Endothelial cell (in vitro differentiated cells): ENCODE measurements around the gene SEMA3E. TPM values are rescaled to one million over a fixed set of nuclear protein-coding genes. Genes with fewer than 3 reads are reported as not detected.

Experiments
- DNase-seq: peaks from one replicate; pipeline ENCODE4 v3.0.0; 2021; ENCODE audit warnings: low spot score
- H3K27ac Mint-ChIP-seq: one replicate; pipeline ENCODE4 v1.8.0; 2021; ENCODE audit warnings: mixed read lengths, inconsistent platforms; ENCODE audit not compliant: unreplicated experiment
- H3K27me3 Mint-ChIP-seq: one replicate; pipeline ENCODE4 v1.8.0; 2021; ENCODE audit warnings: mild to moderate bottlenecking, moderate library complexity, mixed read lengths, inconsistent platforms; ENCODE audit not compliant: unreplicated experiment
- H3K36me3 Mint-ChIP-seq: one replicate; pipeline ENCODE4 v1.8.0; 2021; ENCODE audit warnings: mild to moderate bottlenecking, low read depth, mixed read lengths, inconsistent platforms; ENCODE audit not compliant: unreplicated experiment
- H3K4me1 Mint-ChIP-seq: one replicate; pipeline ENCODE4 v1.8.0; 2021; ENCODE audit warnings: mild to moderate bottlenecking, mixed read lengths, inconsistent platforms; ENCODE audit not compliant: unreplicated experiment
- H3K4me3 Mint-ChIP-seq: one replicate; pipeline ENCODE4 v1.8.0; 2021; ENCODE audit warnings: mild to moderate bottlenecking, mixed read lengths, inconsistent platforms; ENCODE audit not compliant: unreplicated experiment
- H3K9me3 Mint-ChIP-seq: one replicate; pipeline ENCODE4 v1.8.0; 2021; ENCODE audit warnings: mixed read lengths, inconsistent platforms; ENCODE audit not compliant: unreplicated experiment
- total RNA-seq: library from RNA; stranded (reverse); fragmentation: NEBNext Ultra II Directional; extraction: Animal tissue kit (Norgen Biotek cat#: 25700); gene quantifications from one replicate; pipeline ENCODE4 v1.2.1, GENCODE V29; 2021; ENCODE audit not compliant: unreplicated experiment
- TF ChIP-seq, protein P1 (sequence below): fragments of 200-600 bp; sonication (generic); IDR thresholded peaks from one replicate; pipeline ENCODE4 v1.5.0; 2021; ENCODE audit warnings: antibody characterized with exemption; ENCODE audit not compliant: unreplicated experiment

SEMA3E gene
- total RNA-seq, 1 donor from 2014 or later, result 0.62 TPM

DNA sequence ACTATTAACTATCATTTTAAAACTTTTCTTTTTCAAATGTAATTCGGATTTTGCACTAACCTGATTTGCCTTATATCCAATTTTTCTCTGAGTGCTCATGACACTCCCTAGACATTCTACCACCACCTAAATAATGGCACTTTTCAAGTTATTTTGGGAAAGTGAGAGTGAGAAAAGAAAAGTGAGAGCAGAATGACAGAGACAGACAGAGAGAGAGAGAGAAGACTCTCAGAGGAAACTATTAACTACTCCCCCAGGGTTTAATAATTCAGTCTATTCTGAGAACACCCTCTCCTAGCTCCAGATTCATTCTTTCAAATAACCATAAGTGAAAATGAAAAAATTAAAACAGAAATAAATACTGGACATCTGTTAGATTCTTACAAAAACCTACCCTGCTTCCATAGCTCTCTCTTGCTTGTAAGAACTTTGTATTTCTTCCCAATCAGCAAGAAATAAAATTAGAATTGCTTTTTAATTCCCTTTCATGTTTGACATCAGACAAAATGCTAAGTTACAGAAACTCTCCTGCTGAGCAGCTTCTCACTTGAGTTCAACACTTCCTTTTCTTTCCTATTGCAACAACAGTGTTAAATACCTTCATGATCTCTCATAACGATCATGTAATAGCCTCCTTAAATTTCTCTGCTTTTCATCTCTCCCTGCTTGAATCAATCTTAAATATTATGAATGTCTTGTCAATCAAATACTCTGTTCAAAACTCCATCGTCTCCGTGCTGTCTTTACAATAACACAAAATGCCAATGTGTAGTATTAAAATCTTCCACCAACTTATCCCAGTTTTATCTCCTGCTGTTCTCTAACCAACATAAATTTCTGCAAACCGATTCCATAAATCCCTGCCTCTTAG is 191.7 kb downstream of the SEMA3E start:
- DNase-seq, result no peak
- Mint-ChIP-seq H3K4me3 (no peak overlapping the region), H3K27me3 (peaks cover 10% of the 10 kb centered on the region), H3K4me1 (peaks cover 23% of the 10 kb centered on the region), H3K9me3 (no peaks in the 10 kb centered on the region), H3K36me3 (no peaks in the 10 kb centered on the region), H3K27ac (no peak overlapping the region)
- TF ChIP-seq, protein P1, sequence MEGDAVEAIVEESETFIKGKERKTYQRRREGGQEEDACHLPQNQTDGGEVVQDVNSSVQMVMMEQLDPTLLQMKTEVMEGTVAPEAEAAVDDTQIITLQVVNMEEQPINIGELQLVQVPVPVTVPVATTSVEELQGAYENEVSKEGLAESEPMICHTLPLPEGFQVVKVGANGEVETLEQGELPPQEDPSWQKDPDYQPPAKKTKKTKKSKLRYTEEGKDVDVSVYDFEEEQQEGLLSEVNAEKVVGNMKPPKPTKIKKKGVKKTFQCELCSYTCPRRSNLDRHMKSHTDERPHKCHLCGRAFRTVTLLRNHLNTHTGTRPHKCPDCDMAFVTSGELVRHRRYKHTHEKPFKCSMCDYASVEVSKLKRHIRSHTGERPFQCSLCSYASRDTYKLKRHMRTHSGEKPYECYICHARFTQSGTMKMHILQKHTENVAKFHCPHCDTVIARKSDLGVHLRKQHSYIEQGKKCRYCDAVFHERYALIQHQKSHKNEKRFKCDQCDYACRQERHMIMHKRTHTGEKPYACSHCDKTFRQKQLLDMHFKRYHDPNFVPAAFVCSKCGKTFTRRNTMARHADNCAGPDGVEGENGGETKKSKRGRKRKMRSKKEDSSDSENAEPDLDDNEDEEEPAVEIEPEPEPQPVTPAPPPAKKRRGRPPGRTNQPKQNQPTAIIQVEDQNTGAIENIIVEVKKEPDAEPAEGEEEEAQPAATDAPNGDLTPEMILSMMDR, result no peak

DNA sequence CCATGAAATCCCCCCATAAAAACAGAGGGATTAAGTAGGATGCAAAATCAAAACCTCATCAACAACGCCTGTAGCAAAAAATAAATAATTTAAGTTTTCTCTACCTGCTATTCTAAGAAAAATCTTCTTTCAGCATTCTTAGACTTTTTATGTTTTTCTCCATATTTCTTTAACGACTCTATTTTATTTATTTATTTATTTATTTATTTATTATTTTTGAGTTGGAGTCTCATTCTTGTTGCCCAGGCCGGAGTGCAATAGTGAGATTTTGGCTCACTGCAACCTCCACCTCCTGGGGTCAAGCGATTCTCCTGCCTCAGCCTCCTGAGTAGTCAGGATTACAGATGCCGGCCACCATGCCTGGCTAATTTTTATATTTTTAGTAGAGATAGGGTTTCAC is 192.5 kb downstream of the SEMA3E start:
- H3K27ac Mint-ChIP-seq, result no peak overlapping the region
- TF ChIP-seq, protein P1, result no peak
- no peaks in the 10 kb centered on the region for H3K36me3 Mint-ChIP-seq
- DNase-seq, result no peak
- peaks cover 10% of the 10 kb centered on the region for H3K27me3 Mint-ChIP-seq
- H3K9me3 Mint-ChIP-seq, result no peaks in the 10 kb centered on the region
- peaks cover 19% of the 10 kb centered on the region for H3K4me1 Mint-ChIP-seq
- H3K4me3 Mint-ChIP-seq, result no peak overlapping the region

DNA sequence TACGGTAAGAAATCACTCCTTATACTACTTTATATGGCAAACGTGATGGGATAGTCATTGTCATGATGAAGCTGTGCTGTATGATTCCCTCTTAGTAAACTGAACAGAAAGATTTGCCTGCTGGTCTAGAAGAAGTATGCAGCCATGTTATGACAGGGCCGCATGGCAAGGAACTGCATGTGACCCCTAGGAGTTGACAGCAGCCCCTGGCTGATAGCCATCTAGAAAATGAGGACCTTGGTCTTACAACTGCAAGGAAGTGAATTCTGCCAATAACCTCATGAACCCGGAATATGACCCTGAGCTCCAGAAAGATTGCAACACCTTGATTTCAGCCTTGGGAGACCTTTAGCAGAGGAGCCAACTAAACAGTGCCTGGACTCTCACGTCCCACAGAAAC is 193.3 kb downstream of the SEMA3E start:
- Mint-ChIP-seq H3K36me3 (no peaks in the 10 kb centered on the region), H3K27ac (no peak overlapping the region), H3K4me3 (no peak overlapping the region), H3K9me3 (no peaks in the 10 kb centered on the region), H3K4me1 (peaks cover 12% of the 10 kb centered on the region), H3K27me3 (peaks cover 4% of the 10 kb centered on the region)
- no peak for DNase-seq
- TF ChIP-seq, protein P1, result no peak

DNA sequence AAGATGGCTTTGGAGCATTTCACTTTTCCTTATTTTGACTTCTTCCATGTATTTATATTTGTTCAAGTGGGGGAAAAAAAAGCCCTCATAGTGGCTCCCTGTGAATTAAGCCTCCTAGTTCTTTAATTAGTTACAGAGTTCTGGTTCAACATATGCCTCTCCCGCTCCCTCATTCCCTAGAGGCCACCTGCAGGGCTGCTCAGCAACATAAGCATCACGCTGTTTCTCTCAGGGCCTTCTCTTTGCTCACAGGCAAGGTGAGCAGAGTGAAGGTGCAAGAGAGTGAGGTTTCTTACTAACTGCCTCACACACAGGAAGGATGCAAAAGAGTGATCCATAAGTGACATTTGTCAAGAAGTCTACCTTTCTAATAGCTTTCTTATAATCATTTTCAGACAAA is 196.7 kb downstream of the SEMA3E start:
- no peaks in the 10 kb centered on the region for H3K36me3 Mint-ChIP-seq
- TF ChIP-seq, protein P1, result no peak
- H3K9me3 Mint-ChIP-seq, result no peaks in the 10 kb centered on the region
- H3K27me3 Mint-ChIP-seq, result no peaks in the 10 kb centered on the region
- no peak overlapping the region for H3K4me3 Mint-ChIP-seq
- DNase-seq, result no peak
- no peak overlapping the region for H3K27ac Mint-ChIP-seq
- no peaks in the 10 kb centered on the region for H3K4me1 Mint-ChIP-seq

DNA sequence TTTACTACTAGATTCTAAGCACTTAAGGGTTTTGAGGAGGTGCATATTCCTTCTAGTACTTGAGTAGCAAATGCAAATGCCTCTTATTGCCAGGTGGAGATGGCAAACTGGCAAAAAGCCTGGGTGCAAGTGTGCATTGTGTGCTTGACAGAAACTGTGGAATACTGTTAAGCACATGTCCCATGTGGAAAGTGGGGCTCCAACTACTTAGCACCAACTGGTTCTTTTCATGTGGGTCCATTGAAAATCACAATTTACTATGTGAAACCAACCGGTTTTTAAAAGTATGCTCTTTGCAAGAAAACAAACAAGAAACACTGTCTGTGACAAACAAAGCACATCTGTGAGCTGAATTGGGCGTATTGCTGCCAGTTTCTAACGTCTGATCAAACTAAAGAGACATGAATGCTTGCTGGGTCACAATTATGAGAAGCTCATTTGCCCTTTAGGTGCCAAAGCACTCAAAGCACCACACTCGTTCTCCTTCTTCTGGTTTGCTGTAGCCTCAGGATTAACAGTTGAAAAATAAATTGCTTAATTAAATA is 197.4 kb downstream of the SEMA3E start:
- no peak for DNase-seq
- no peaks in the 10 kb centered on the region for H3K9me3 Mint-ChIP-seq
- no peak overlapping the region for H3K4me3 Mint-ChIP-seq
- no peaks in the 10 kb centered on the region for H3K27me3 Mint-ChIP-seq
- H3K36me3 Mint-ChIP-seq, result no peaks in the 10 kb centered on the region
- TF ChIP-seq, protein P1, result no peak
- H3K4me1 Mint-ChIP-seq, result no peaks in the 10 kb centered on the region
- no peak overlapping the region for H3K27ac Mint-ChIP-seq
